Ishikawa (cell line): ENCODE results near the gene ARFGEF3.

Experiments
- CEBPB ChIP-seq: IDR thresholded peaks from 2 replicates; pipeline ENCODE4 v1.6.1; 2012
- CREB1 ChIP-seq: IDR thresholded peaks from 2 replicates; pipeline ENCODE4 v1.6.1; 2012; ENCODE audit warnings: low read depth
- EGR1 ChIP-seq: IDR thresholded peaks from 2 replicates; pipeline ENCODE4 v1.6.1; 2012
- EP300 ChIP-seq: IDR thresholded peaks from 2 replicates; pipeline ENCODE4 v1.6.1; 2012; ENCODE audit warnings: borderline replicate concordance
- FOXM1 ChIP-seq: IDR thresholded peaks from 2 replicates; pipeline ENCODE4 v1.6.1; 2012; ENCODE audit warnings: low read depth, borderline replicate concordance
- NFIC ChIP-seq: IDR thresholded peaks from 2 replicates; pipeline ENCODE4 v1.6.1; 2012
- RAD21 ChIP-seq: IDR thresholded peaks from 2 replicates; pipeline ENCODE4 v1.6.1; 2012; ENCODE audit warnings: low read depth
- REST ChIP-seq: IDR thresholded peaks from 2 replicates; pipeline ENCODE4 v1.6.1; 2012; ENCODE audit warnings: low read depth, mild to moderate bottlenecking
- TAF1 ChIP-seq: IDR thresholded peaks from 2 replicates; pipeline ENCODE4 v1.6.1; 2012; ENCODE audit warnings: low read depth, mild to moderate bottlenecking
- TCF12 ChIP-seq: IDR thresholded peaks from 2 replicates; pipeline ENCODE4 v1.6.1; 2012; ENCODE audit warnings: low read depth
- TEAD4 ChIP-seq: IDR thresholded peaks from 2 replicates; pipeline ENCODE4 v1.6.1; 2012
- YY1 ChIP-seq: IDR thresholded peaks from 2 replicates; pipeline ENCODE4 v1.6.1; 2012; ENCODE audit warnings: low read depth
- ZBTB7A ChIP-seq: IDR thresholded peaks from 2 replicates; pipeline ENCODE4 v1.6.1; 2012; ENCODE audit warnings: low read depth
- TF ChIP-seq, protein P1 (sequence below): IDR thresholded peaks from 2 replicates; pipeline ENCODE4 v1.6.1; 2012
- TF ChIP-seq, protein P2 (sequence below): IDR thresholded peaks from 2 replicates; pipeline ENCODE4 v1.6.1; 2012

The ARFGEF3 gene

GRCh38 chr6:138241934-138242333 is 80.2 kb downstream of the ARFGEF3 start:
- TF ChIP-seq ZBTB7A (no peak), TAF1 (no peak), TEAD4 (no peak), REST (no peak), RAD21 (no peak), EGR1 (no peak), NFIC (no peak), TCF12 (no peak), CEBPB (no peak), YY1 (no peak)

DNA sequence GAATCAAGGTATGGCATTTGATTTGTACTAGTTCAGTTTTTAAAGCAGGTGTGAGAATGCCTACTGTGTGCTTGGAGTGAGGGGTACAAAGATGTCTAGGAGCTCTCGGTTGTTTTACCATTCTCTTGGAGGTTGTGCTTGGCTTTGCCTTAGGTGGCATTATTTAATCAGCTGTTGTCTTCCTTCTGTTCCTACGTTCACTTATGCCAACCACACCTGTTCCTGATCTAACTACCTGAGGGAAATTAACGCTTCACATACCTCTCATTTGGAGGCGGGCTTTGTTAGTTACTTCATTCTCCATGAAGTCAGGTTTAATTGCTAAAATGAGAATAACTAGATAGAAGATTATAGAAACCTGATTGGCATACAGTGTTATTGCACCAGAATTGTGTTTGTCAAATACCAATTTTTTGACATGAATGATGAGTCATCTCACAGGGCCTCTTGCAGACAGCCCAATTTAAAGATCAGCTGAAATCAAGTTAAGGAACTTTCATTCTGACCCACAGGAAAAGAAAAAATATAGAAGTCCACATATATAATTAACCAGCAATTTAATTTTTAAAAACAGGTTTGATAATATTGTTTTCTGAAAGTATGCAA is 81.4 kb downstream of the ARFGEF3 start:
- no peak for TF ChIP-seq ZBTB7A
- TF ChIP-seq EGR1 = no peak
- no peak for TF ChIP-seq EP300
- no peak for TF ChIP-seq TAF1
- no peak for TF ChIP-seq TCF12
- TF ChIP-seq, protein P1, sequence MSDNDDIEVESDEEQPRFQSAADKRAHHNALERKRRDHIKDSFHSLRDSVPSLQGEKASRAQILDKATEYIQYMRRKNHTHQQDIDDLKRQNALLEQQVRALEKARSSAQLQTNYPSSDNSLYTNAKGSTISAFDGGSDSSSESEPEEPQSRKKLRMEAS = no peak
- TF ChIP-seq NFIC = no peak
- no peak for TF ChIP-seq RAD21
- TF ChIP-seq, protein P2, sequence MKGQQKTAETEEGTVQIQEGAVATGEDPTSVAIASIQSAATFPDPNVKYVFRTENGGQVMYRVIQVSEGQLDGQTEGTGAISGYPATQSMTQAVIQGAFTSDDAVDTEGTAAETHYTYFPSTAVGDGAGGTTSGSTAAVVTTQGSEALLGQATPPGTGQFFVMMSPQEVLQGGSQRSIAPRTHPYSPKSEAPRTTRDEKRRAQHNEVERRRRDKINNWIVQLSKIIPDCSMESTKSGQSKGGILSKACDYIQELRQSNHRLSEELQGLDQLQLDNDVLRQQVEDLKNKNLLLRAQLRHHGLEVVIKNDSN = no peak
- no peak for TF ChIP-seq FOXM1
- no peak for TF ChIP-seq CEBPB
- no peak for TF ChIP-seq YY1
- TF ChIP-seq REST = no peak
- no peak for TF ChIP-seq TEAD4
- no peak for TF ChIP-seq CREB1

DNA sequence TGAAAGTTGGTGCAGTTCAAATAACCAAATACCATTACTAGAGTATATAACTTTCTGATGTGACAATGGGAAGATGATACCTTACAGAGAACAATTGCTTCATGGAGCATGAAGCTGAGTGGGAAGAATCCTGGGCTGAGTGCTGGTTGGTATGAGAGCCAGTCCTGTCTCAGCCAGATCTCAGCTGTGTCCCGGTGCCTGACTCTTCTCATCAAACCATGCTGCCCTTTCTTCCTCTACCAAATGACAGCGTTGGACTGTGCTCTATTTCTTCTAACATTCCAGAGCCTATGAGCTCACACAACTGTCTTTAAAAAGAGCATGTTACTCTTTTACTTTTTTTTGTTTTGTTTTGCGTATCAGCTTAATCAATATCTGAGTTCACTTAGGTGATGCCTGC is 84.0 kb downstream of the ARFGEF3 start:
- TF ChIP-seq EGR1 (no peak), REST (no peak), CREB1 (no peak), FOXM1 (no peak), RAD21 (no peak), TAF1 (no peak), EP300 (no peak), CEBPB (no peak), NFIC (no peak), YY1 (no peak), ZBTB7A (no peak), TCF12 (no peak), TEAD4 (no peak)
- TF ChIP-seq, protein P2 = no peak

GRCh38 chr6:138246650-138247440 is 85.1 kb downstream of the ARFGEF3 start:
- no peak for TF ChIP-seq TAF1

DNA sequence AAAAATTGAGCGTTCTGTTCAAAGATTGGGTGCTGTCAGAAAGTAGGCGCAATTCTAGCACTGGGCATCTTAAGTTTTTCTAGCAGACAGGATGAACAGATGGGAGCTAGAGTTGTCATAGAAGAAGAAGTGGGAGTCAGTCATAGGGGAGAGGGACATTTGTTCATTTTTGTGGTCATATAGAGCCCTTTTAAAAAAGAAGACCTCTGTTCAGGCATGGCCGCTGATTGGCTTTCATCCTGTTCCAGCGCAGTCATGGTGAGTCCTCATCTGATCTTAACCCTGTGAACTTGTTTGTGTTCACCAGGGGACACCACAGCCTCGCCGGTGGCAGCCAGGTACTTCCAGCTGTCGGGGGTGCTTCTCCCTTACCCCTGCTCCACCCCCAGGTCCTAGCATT is 86.3 kb downstream of the ARFGEF3 start:
- no peak for TF ChIP-seq TEAD4
- no peak for TF ChIP-seq YY1
- no peak for TF ChIP-seq EP300
- TF ChIP-seq TCF12 = no peak
- TF ChIP-seq CREB1 = no peak
- TF ChIP-seq CEBPB = no peak
